CD4-positive, CD25-positive, alpha-beta regulatory T cell (primary cell): ENCODE measurements around the gene SLC25A28. TPM values are rescaled to one million over a fixed set of nuclear protein-coding genes. Genes with fewer than 3 reads are reported as not detected.
"Not testable (repeated sequence)": the region's sequence is repeated elsewhere in the genome, so short reads cannot be mapped to it uniquely, and the experiment has no call there.

ENCODE experiments used
- ATAC-seq, 2 donors: fragments of 150-1000 bp; cut with Tn5 transposase; one replicate each; pipeline ENCODE4 v1.10.0; 2021; ENCODE audit warnings: low read depth in 2 of 2, moderate number of reproducible peaks in 2 of 2, moderate library complexity in 1 of 2
- DNase-seq, 3 donors: peaks; one replicate each; pipeline versions ENCODE4 v3.0.0 to v3.0.0-alpha.2; 2012 to 2022; ENCODE audit warnings: mixed read lengths in 1 of 3
- H3K27ac ChIP-seq: one replicate; pipeline ENCODE4 v1.7.0; 2013; ENCODE audit warnings: mild to moderate bottlenecking, low read length; ENCODE audit not compliant: insufficient read depth, poor library complexity, severe bottlenecking
- H3K27me3 ChIP-seq: one replicate; pipeline ENCODE4 v1.7.0; 2013; ENCODE audit warnings: low read length; ENCODE audit not compliant: control insufficient read depth, insufficient read depth
- H3K36me3 ChIP-seq: one replicate; pipeline ENCODE4 v1.7.0; 2013; ENCODE audit warnings: mild to moderate bottlenecking, low read length, moderate library complexity; ENCODE audit not compliant: control insufficient read depth, insufficient read depth
- H3K4me1 ChIP-seq: 2 replicates; pipeline ENCODE4 v1.7.0; 2013; ENCODE audit warnings: mild to moderate bottlenecking, low read length; ENCODE audit not compliant: insufficient read depth, control insufficient read depth, poor library complexity, severe bottlenecking
- H3K4me3 ChIP-seq: one replicate; pipeline ENCODE4 v1.7.0; 2013; ENCODE audit warnings: low read depth, mild to moderate bottlenecking, low read length, moderate library complexity
- H3K9me3 ChIP-seq, 2 experiments: 1 replicate in 1 of 2; 2 replicates in 1 of 2; pipeline ENCODE4 v1.7.0; 2013; ENCODE audit warnings: low read length in 2 of 2, mild to moderate bottlenecking in 1 of 2, moderate library complexity in 1 of 2; ENCODE audit not compliant: control insufficient read depth in 2 of 2
- H3K27ac Mint-ChIP-seq, 3 donors: one replicate each; pipeline ENCODE4 v1.8.0; 2020 to 2022; ENCODE audit warnings: mild to moderate bottlenecking in 3 of 3, mixed read lengths in 3 of 3, moderate library complexity in 2 of 3
- H3K27me3 Mint-ChIP-seq: one replicate; pipeline ENCODE4 v1.8.0; 2022; ENCODE audit warnings: mild to moderate bottlenecking, mixed read lengths
- H3K36me3 Mint-ChIP-seq: one replicate; pipeline ENCODE4 v1.8.0; 2020; ENCODE audit warnings: mixed read lengths
- H3K4me1 Mint-ChIP-seq, 4 donors: one replicate each; pipeline ENCODE4 v1.8.0; 2020 to 2022; ENCODE audit warnings: mixed read lengths in 4 of 4, mild to moderate bottlenecking in 1 of 4
- H3K4me3 Mint-ChIP-seq, 4 donors: one replicate each; pipeline ENCODE4 v1.8.0; 2020 to 2022; ENCODE audit warnings: mild to moderate bottlenecking in 4 of 4, mixed read lengths in 4 of 4, moderate library complexity in 3 of 4
- H3K9me3 Mint-ChIP-seq, 7 donors: one replicate each; pipeline ENCODE4 v1.8.0; 2020 to 2022; ENCODE audit warnings: mixed read lengths in 7 of 7, mild to moderate bottlenecking in 3 of 7, moderate library complexity in 2 of 7
- polyA plus RNA-seq, 4 donors: library from polyadenylated mRNA; unstranded; fragments of 300-500 nt; fragmentation: Illumina TruSeq; gene quantifications; one replicate each; pipeline ENCODE4 v1.2.3, GENCODE V29; 2021
- total RNA-seq: library from RNA; stranded (reverse); gene quantifications from one replicate; pipeline ENCODE4 v1.2.3, GENCODE V29; 2022

SLC25A28 gene
- total and polyA plus RNA-seq, 5 donors from 2014 or later = 18.6 to 94.7 (median 22.9) TPM

GRCh38 chr10:99611326-99611725 is 8.9 kb downstream of the SLC25A28 start:
- H3K27ac Mint-ChIP-seq = peak overlapping the region in 1 of 3 donors; percentile 68
- H3K4me3 ChIP-seq = no peak overlapping the region
- H3K9me3 Mint-ChIP-seq = no peaks in the 10 kb centered on the region
- peaks cover 12 to 32% (median 22%) of the 10 kb centered on the region in 4 donors for H3K4me1 Mint-ChIP-seq
- peaks cover 22% of the 10 kb centered on the region for H3K36me3 ChIP-seq
- no peaks in the 10 kb centered on the region for H3K27me3 ChIP-seq
- H3K9me3 ChIP-seq = no peaks in the 10 kb centered on the region
- DNase-seq (no peak), ATAC-seq (no peak)
- H3K27me3 Mint-ChIP-seq = no peaks in the 10 kb centered on the region
- no peak overlapping the region for H3K27ac ChIP-seq
- peak overlapping the region in 1 of 4 donors; percentile 25 for H3K4me3 Mint-ChIP-seq
- peaks cover 9% of the 10 kb centered on the region for H3K36me3 Mint-ChIP-seq
- H3K4me1 ChIP-seq = peaks cover 1% of the 10 kb centered on the region

- Mint-ChIP-seq H3K36me3 (peaks cover 9% of the 10 kb centered on the region), H3K27me3 (no peaks in the 10 kb centered on the region), H3K27ac (peak overlapping the region in 1 of 3 donors; percentile 5), H3K4me1 (peaks cover 6 to 23% (median 12%) of the 10 kb centered on the region in 4 donors), H3K9me3 (no peaks in the 10 kb centered on the region), H3K4me3 (no peak overlapping the region)
- Histone ChIP-seq H3K9me3 (no peaks in the 10 kb centered on the region), H3K4me3 (no peak overlapping the region), H3K27me3 (no peaks in the 10 kb centered on the region), H3K27ac (no peak overlapping the region), H3K4me1 (no peaks in the 10 kb centered on the region), H3K36me3 (peaks cover 22% of the 10 kb centered on the region)
- no peak for ATAC-seq
- no peak for DNase-seq
Observed at GRCh38 chr10:99610221-99610620, 10.0 kb downstream of the SLC25A28 start.

GRCh38 chr10:99609186-99609585 is 11.1 kb downstream of the SLC25A28 start:
- Histone ChIP-seq H3K36me3 (peaks cover 22% of the 10 kb centered on the region), H3K9me3 (no peaks in the 10 kb centered on the region), H3K27me3 (no peaks in the 10 kb centered on the region), H3K4me1 (no peaks in the 10 kb centered on the region), H3K27ac (no peak overlapping the region), H3K4me3 (no peak overlapping the region)
- ATAC-seq (no peak), DNase-seq (no peak)
- Mint-ChIP-seq H3K9me3 (no peaks in the 10 kb centered on the region), H3K4me1 (peaks cover 6 to 20% (median 12%) of the 10 kb centered on the region in 4 donors), H3K36me3 (peaks cover 9% of the 10 kb centered on the region), H3K27ac (peak overlapping the region in 2 of 3 donors; percentile 5 to 10), H3K27me3 (no peaks in the 10 kb centered on the region), H3K4me3 (peak overlapping the region in 1 of 4 donors; percentile 32)

- no peak for DNase-seq
- no peaks in the 10 kb centered on the region for H3K9me3 ChIP-seq
- no peak overlapping the region for H3K27ac ChIP-seq
- Mint-ChIP-seq H3K4me3 (no peak overlapping the region), H3K4me1 (no peaks in the 10 kb centered on the region), H3K9me3 (no peaks in the 10 kb centered on the region), H3K27me3 (peaks cover 10% of the 10 kb centered on the region), H3K36me3 (no peaks in the 10 kb centered on the region), H3K27ac (no peak overlapping the region)
- no peak for ATAC-seq
- H3K4me1 ChIP-seq = no peaks in the 10 kb centered on the region
- H3K27me3 ChIP-seq = peaks cover 2% of the 10 kb centered on the region
- H3K36me3 ChIP-seq = peaks cover 5% of the 10 kb centered on the region
- no peak overlapping the region for H3K4me3 ChIP-seq
Observed at GRCh38 chr10:99605351-99605750, 14.9 kb downstream of the SLC25A28 start.

GRCh38 chr10:99604862-99605261 is 15.4 kb downstream of the SLC25A28 start:
- no peak overlapping the region for H3K4me3 ChIP-seq
- Mint-ChIP-seq H3K27me3 (peaks cover 10% of the 10 kb centered on the region), H3K9me3 (no peaks in the 10 kb centered on the region), H3K36me3 (no peaks in the 10 kb centered on the region), H3K4me3 (no peak overlapping the region), H3K27ac (no peak overlapping the region), H3K4me1 (no peaks in the 10 kb centered on the region)
- H3K27ac ChIP-seq = no peak overlapping the region
- H3K4me1 ChIP-seq = no peaks in the 10 kb centered on the region
- H3K27me3 ChIP-seq = peaks cover 2% of the 10 kb centered on the region
- no peak for DNase-seq
- no peaks in the 10 kb centered on the region for H3K9me3 ChIP-seq
- ATAC-seq = no peak
- H3K36me3 ChIP-seq = peaks cover under 1% of the 10 kb centered on the region

- H3K4me1 ChIP-seq = no peaks in the 10 kb centered on the region
- no peaks in the 10 kb centered on the region for H3K36me3 ChIP-seq
- no peaks in the 10 kb centered on the region for H3K9me3 ChIP-seq
- no peak overlapping the region for H3K27ac ChIP-seq
- H3K27me3 Mint-ChIP-seq = peaks cover 16% of the 10 kb centered on the region
- no peak for ATAC-seq
- no peak for DNase-seq
- H3K27ac Mint-ChIP-seq = no peak overlapping the region
- no peak overlapping the region for H3K4me3 Mint-ChIP-seq
- H3K36me3 Mint-ChIP-seq = no peaks in the 10 kb centered on the region
- no peak overlapping the region for H3K4me3 ChIP-seq
- peaks cover 2% of the 10 kb centered on the region for H3K27me3 ChIP-seq
- peaks cover 0 to 3% (median 0%) of the 10 kb centered on the region in 7 donors for H3K9me3 Mint-ChIP-seq
- no peaks in the 10 kb centered on the region for H3K4me1 Mint-ChIP-seq
Observed at GRCh38 chr10:99598781-99599509, 21.3 kb downstream of the SLC25A28 start.

- ATAC-seq (no peak), DNase-seq (no peak)
- Histone ChIP-seq H3K4me3 (no peak overlapping the region), H3K9me3 (no peaks in the 10 kb centered on the region), H3K27ac (no peak overlapping the region), H3K27me3 (peaks cover 2% of the 10 kb centered on the region), H3K4me1 (no peaks in the 10 kb centered on the region), H3K36me3 (no peaks in the 10 kb centered on the region)
- Mint-ChIP-seq H3K27me3 (peaks cover 16% of the 10 kb centered on the region), H3K4me3 (no peak overlapping the region), H3K4me1 (no peaks in the 10 kb centered on the region), H3K9me3 (peaks cover 0 to 3% (median 0%) of the 10 kb centered on the region in 7 donors), H3K27ac (no peak overlapping the region), H3K36me3 (no peaks in the 10 kb centered on the region)
Observed at GRCh38 chr10:99598011-99598410, 22.2 kb downstream of the SLC25A28 start.

- not testable (repeated sequence) for ATAC-seq, DNase-seq, H3K36me3 Mint-ChIP-seq, H3K4me1 ChIP-seq, H3K27me3 ChIP-seq, H3K4me3 ChIP-seq, H3K9me3 Mint-ChIP-seq, H3K4me1 Mint-ChIP-seq, H3K4me3 Mint-ChIP-seq, H3K9me3 ChIP-seq, H3K27ac ChIP-seq, H3K36me3 ChIP-seq
- Mint-ChIP-seq H3K27ac (peak overlapping the region in 1 of 3 donors; percentile 20), H3K27me3 (peaks cover 16% of the 10 kb centered on the region)
Observed at GRCh38 chr10:99596708-99597107, 23.5 kb downstream of the SLC25A28 start.
